ENCODE measurements around the gene CCDC171.
"Not testable (repeated sequence)": the region's sequence is repeated elsewhere in the genome, so short reads cannot be mapped to it uniquely, and the experiment has no call there.

CCDC171 gene

GRCh38 chr9:15578714-15579113 is 25.9 kb downstream of the CCDC171 start:
- H3K9ac ChIP-seq (ENCODE audit: low read length): no peak overlapping the region
- H3K27ac ChIP-seq (ENCODE audit: low read depth, low read length): no peak overlapping the region
- no peaks in the 10 kb centered on the region for H3K27me3 ChIP-seq (ENCODE audit: control insufficient read depth, insufficient read depth, low read length)
- H3K36me3 ChIP-seq (ENCODE audit: control insufficient read depth, insufficient read depth, low read length): no peaks in the 10 kb centered on the region
- H3K4me1 ChIP-seq (ENCODE audit: control insufficient read depth, insufficient read depth, low read length): no peaks in the 10 kb centered on the region
- H3K4me3 ChIP-seq (ENCODE audit: low read length): no peak overlapping the region

- Histone ChIP-seq H3K4me1 (ENCODE audit: control insufficient read depth, insufficient read depth, low read length) (no peaks in the 10 kb centered on the region), H3K36me3 (ENCODE audit: control insufficient read depth, insufficient read depth, low read length) (no peaks in the 10 kb centered on the region), H3K9ac (ENCODE audit: low read length) (no peak overlapping the region), H3K27ac (ENCODE audit: low read depth, low read length) (no peak overlapping the region), H3K27me3 (ENCODE audit: control insufficient read depth, insufficient read depth, low read length) (no peaks in the 10 kb centered on the region), H3K4me3 (ENCODE audit: low read length) (no peak overlapping the region)
Measured at GRCh38 chr9:15584379-15584778, 31.5 kb downstream of the CCDC171 start.

GRCh38 chr9:15592317-15592716 is 39.5 kb downstream of the CCDC171 start:
- H3K9ac ChIP-seq (ENCODE audit: low read length): no peak overlapping the region
- no peak overlapping the region for H3K4me3 ChIP-seq (ENCODE audit: low read length)
- H3K4me1 ChIP-seq (ENCODE audit: control insufficient read depth, insufficient read depth, low read length): no peaks in the 10 kb centered on the region

GRCh38 chr9:15592940-15593339 is 40.1 kb downstream of the CCDC171 start:
- not testable (repeated sequence) for H3K27ac ChIP-seq (ENCODE audit: low read depth, low read length); H3K27me3 ChIP-seq (ENCODE audit: control insufficient read depth, insufficient read depth, low read length); H3K36me3 ChIP-seq (ENCODE audit: control insufficient read depth, insufficient read depth, low read length); H3K4me3 ChIP-seq (ENCODE audit: low read length); H3K9ac ChIP-seq (ENCODE audit: low read length); H3K4me1 ChIP-seq (ENCODE audit: control insufficient read depth, insufficient read depth, low read length)

More at GRCh38 chr9:15592317-15592716, 39.5 kb downstream of the CCDC171 start:
- Histone ChIP-seq H3K27ac (ENCODE audit: low read depth, low read length) (no peak overlapping the region), H3K36me3 (ENCODE audit: control insufficient read depth, insufficient read depth, low read length) (no peaks in the 10 kb centered on the region), H3K27me3 (ENCODE audit: control insufficient read depth, insufficient read depth, low read length) (no peaks in the 10 kb centered on the region)

- not testable (repeated sequence) for H3K36me3 ChIP-seq (ENCODE audit: control insufficient read depth, insufficient read depth, low read length); H3K27ac ChIP-seq (ENCODE audit: low read depth, low read length); H3K9ac ChIP-seq (ENCODE audit: low read length); H3K27me3 ChIP-seq (ENCODE audit: control insufficient read depth, insufficient read depth, low read length); H3K4me1 ChIP-seq (ENCODE audit: control insufficient read depth, insufficient read depth, low read length); H3K4me3 ChIP-seq (ENCODE audit: low read length)
Measured at GRCh38 chr9:15600666-15601330, 48.0 kb downstream of the CCDC171 start.

GRCh38 chr9:15606643-15607472 is 54.0 kb downstream of the CCDC171 start:
- Histone ChIP-seq H3K9ac (ENCODE audit: low read length) (no peak overlapping the region), H3K4me3 (ENCODE audit: low read length) (no peak overlapping the region), H3K4me1 (ENCODE audit: control insufficient read depth, insufficient read depth, low read length) (no peaks in the 10 kb centered on the region), H3K36me3 (ENCODE audit: control insufficient read depth, insufficient read depth, low read length) (no peaks in the 10 kb centered on the region), H3K27ac (ENCODE audit: low read depth, low read length) (no peak overlapping the region), H3K27me3 (ENCODE audit: control insufficient read depth, insufficient read depth, low read length) (no peaks in the 10 kb centered on the region)

- no peak overlapping the region for H3K9ac ChIP-seq (ENCODE audit: low read length)
- H3K27me3 ChIP-seq (ENCODE audit: control insufficient read depth, insufficient read depth, low read length): no peaks in the 10 kb centered on the region
- no peak overlapping the region for H3K4me3 ChIP-seq (ENCODE audit: low read length)
- no peaks in the 10 kb centered on the region for H3K36me3 ChIP-seq (ENCODE audit: control insufficient read depth, insufficient read depth, low read length)
- no peak overlapping the region for H3K27ac ChIP-seq (ENCODE audit: low read depth, low read length)
- H3K4me1 ChIP-seq (ENCODE audit: control insufficient read depth, insufficient read depth, low read length): no peaks in the 10 kb centered on the region
Measured at GRCh38 chr9:15612962-15613361, 60.1 kb downstream of the CCDC171 start.

GRCh38 chr9:15617782-15618181 is 64.9 kb downstream of the CCDC171 start:
- Histone ChIP-seq H3K4me3 (ENCODE audit: low read length) (no peak overlapping the region), H3K9ac (ENCODE audit: low read length) (no peak overlapping the region), H3K4me1 (ENCODE audit: control insufficient read depth, insufficient read depth, low read length) (no peaks in the 10 kb centered on the region), H3K36me3 (ENCODE audit: control insufficient read depth, insufficient read depth, low read length) (no peaks in the 10 kb centered on the region), H3K27me3 (ENCODE audit: control insufficient read depth, insufficient read depth, low read length) (no peaks in the 10 kb centered on the region), H3K27ac (ENCODE audit: low read depth, low read length) (no peak overlapping the region)

GRCh38 chr9:15618540-15619331 is 65.9 kb downstream of the CCDC171 start:
- Histone ChIP-seq H3K27me3 (ENCODE audit: control insufficient read depth, insufficient read depth, low read length) (no peaks in the 10 kb centered on the region), H3K27ac (ENCODE audit: low read depth, low read length) (no peak overlapping the region), H3K36me3 (ENCODE audit: control insufficient read depth, insufficient read depth, low read length) (no peaks in the 10 kb centered on the region), H3K4me3 (ENCODE audit: low read length) (no peak overlapping the region), H3K9ac (ENCODE audit: low read length) (no peak overlapping the region), H3K4me1 (ENCODE audit: control insufficient read depth, insufficient read depth, low read length) (no peaks in the 10 kb centered on the region)

GRCh38 chr9:15622318-15622971 is 69.6 kb downstream of the CCDC171 start:
- no peaks in the 10 kb centered on the region for H3K27me3 ChIP-seq (ENCODE audit: control insufficient read depth, insufficient read depth, low read length)
- H3K4me1 ChIP-seq (ENCODE audit: control insufficient read depth, insufficient read depth, low read length): no peaks in the 10 kb centered on the region
- H3K4me3 ChIP-seq (ENCODE audit: low read length): no peak overlapping the region
- H3K9ac ChIP-seq (ENCODE audit: low read length): no peak overlapping the region
- H3K36me3 ChIP-seq (ENCODE audit: control insufficient read depth, insufficient read depth, low read length): no peaks in the 10 kb centered on the region
- H3K27ac ChIP-seq (ENCODE audit: low read depth, low read length): no peak overlapping the region

GRCh38 chr9:15635752-15636151 is 82.9 kb downstream of the CCDC171 start:
- Histone ChIP-seq H3K27ac (ENCODE audit: low read depth, low read length) (no peak overlapping the region), H3K27me3 (ENCODE audit: control insufficient read depth, insufficient read depth, low read length) (no peaks in the 10 kb centered on the region), H3K9ac (ENCODE audit: low read length) (no peak overlapping the region), H3K4me1 (ENCODE audit: control insufficient read depth, insufficient read depth, low read length) (no peaks in the 10 kb centered on the region), H3K36me3 (ENCODE audit: control insufficient read depth, insufficient read depth, low read length) (no peaks in the 10 kb centered on the region), H3K4me3 (ENCODE audit: low read length) (no peak overlapping the region)

- H3K27me3 ChIP-seq (ENCODE audit: control insufficient read depth, insufficient read depth, low read length): no peaks in the 10 kb centered on the region
- no peaks in the 10 kb centered on the region for H3K4me1 ChIP-seq (ENCODE audit: control insufficient read depth, insufficient read depth, low read length)
- H3K4me3 ChIP-seq (ENCODE audit: low read length): no peak overlapping the region
- H3K36me3 ChIP-seq (ENCODE audit: control insufficient read depth, insufficient read depth, low read length): no peaks in the 10 kb centered on the region
- H3K9ac ChIP-seq (ENCODE audit: low read length): no peak overlapping the region
- no peak overlapping the region for H3K27ac ChIP-seq (ENCODE audit: low read depth, low read length)
Measured at GRCh38 chr9:15640121-15640520, 87.3 kb downstream of the CCDC171 start.
